Activated CD4-positive, alpha-beta T cell treated with anti-CD3 and anti-CD28 coated beads for 24 hours (primary cell): ENCODE data around the gene GABRG3.

ENCODE experiments used
- DNase-seq, 2 donors: peaks; one replicate each; pipeline ENCODE4 v3.0.0-alpha.2; 2020; ENCODE audit warnings: low read depth in 2 of 2

GABRG3 gene

GRCh38 chr15:27412415-27412814 lies 441.4 kb downstream of the GABRG3 start:
- no peak for DNase-seq

GRCh38 chr15:27414168-27414870 lies 443.3 kb downstream of the GABRG3 start:
- no peak for DNase-seq

- no peak for DNase-seq
Observed at GRCh38 chr15:27418726-27419125, 447.7 kb downstream of the GABRG3 start.

GRCh38 chr15:27422997-27423396 lies 452.0 kb downstream of the GABRG3 start:
- no peak for DNase-seq

- no peak for DNase-seq
Observed at GRCh38 chr15:27426805-27427204, 455.8 kb downstream of the GABRG3 start.

GRCh38 chr15:27427276-27427675 lies 456.3 kb downstream of the GABRG3 start:
- no peak for DNase-seq

- DNase-seq = no peak
Observed at GRCh38 chr15:27428151-27428550, 457.2 kb downstream of the GABRG3 start.

GRCh38 chr15:27429577-27429976 lies 458.6 kb downstream of the GABRG3 start:
- no peak for DNase-seq

- DNase-seq = no peak
Observed at GRCh38 chr15:27433604-27434003, 462.6 kb downstream of the GABRG3 start.

- no peak for DNase-seq
Observed at GRCh38 chr15:27438403-27439375, 467.7 kb downstream of the GABRG3 start.

- no peak for DNase-seq
Observed at GRCh38 chr15:27441120-27441519, 470.1 kb downstream of the GABRG3 start.

- DNase-seq = no peak
Observed at GRCh38 chr15:27448234-27448633, 477.3 kb downstream of the GABRG3 start.

- DNase-seq = no peak
Observed at GRCh38 chr15:27448986-27449385, 478.0 kb downstream of the GABRG3 start.

- no peak for DNase-seq
Observed at GRCh38 chr15:27449941-27450340, 479.0 kb downstream of the GABRG3 start.

GRCh38 chr15:27454281-27455075 lies 483.5 kb downstream of the GABRG3 start:
- DNase-seq = no peak

GRCh38 chr15:27456807-27457206 lies 485.8 kb downstream of the GABRG3 start:
- DNase-seq = no peak

GRCh38 chr15:27457766-27458165 lies 486.8 kb downstream of the GABRG3 start:
- DNase-seq = no peak

- no peak for DNase-seq
Observed at GRCh38 chr15:27458345-27459084, 487.5 kb downstream of the GABRG3 start.

- no peak for DNase-seq
Observed at GRCh38 chr15:27459836-27460235, 488.9 kb downstream of the GABRG3 start.

- DNase-seq = no peak
Observed at GRCh38 chr15:27461181-27461580, 490.2 kb downstream of the GABRG3 start.

- DNase-seq = no peak
Observed at GRCh38 chr15:27463525-27464088, 492.6 kb downstream of the GABRG3 start.
